Ascending aorta (tissue), 2 donors: Measurements from ENCODE around the gene MRTO4. TPM values are rescaled to one million over a fixed set of nuclear protein-coding genes. Genes with fewer than 3 reads are reported as not detected.
"Not testable (repeated sequence)": the region's sequence is repeated elsewhere in the genome, so short reads cannot be mapped to it uniquely, and the experiment has no call there.

Experiments used
- DNase-seq, 2 donors: peaks; one replicate each; pipeline ENCODE4 v3.0.0-alpha.2; 2019; ENCODE audit warnings: low spot score in 2 of 2
- H3K27ac ChIP-seq, 2 donors: fragments of 200-600 bp; sonication (generic); one replicate each; pipeline ENCODE4 v1.5.1; 2016 to 2017; ENCODE audit warnings: mild to moderate bottlenecking in 1 of 2
- H3K27me3 ChIP-seq: fragments of 200-600 bp; sonication (generic); one replicate; pipeline ENCODE4 v1.5.1; 2017
- H3K36me3 ChIP-seq, 2 donors: fragments of 200-600 bp; sonication (generic); one replicate each; pipeline ENCODE4 v1.5.1; 2016
- H3K4me1 ChIP-seq, 2 donors: fragments of 200-600 bp; sonication (generic); one replicate each; pipeline ENCODE4 v1.5.1; 2016 to 2017; ENCODE audit warnings: mild to moderate bottlenecking in 1 of 2
- H3K4me3 ChIP-seq, 2 donors: fragments of 200-600 bp; sonication (generic); one replicate each; pipeline ENCODE4 v1.5.1; 2016 to 2017; ENCODE audit warnings: mild to moderate bottlenecking in 1 of 2
- H3K9me3 ChIP-seq, 2 donors: fragments of 200-600 bp; sonication (generic); one replicate each; pipeline ENCODE4 v1.5.1; 2016
- CTCF ChIP-seq, 3 experiments: fragments of 200-600 bp in 2 of 3; fragments of 450-650 bp in 1 of 3; sonication (generic) in 2 of 3; IDR thresholded peaks; one replicate each; pipeline ENCODE4 v1.5.1; 2016 to 2019; ENCODE audit warnings: antibody characterized with exemption in 3 of 3, mild to moderate bottlenecking in 1 of 3, moderate library complexity in 1 of 3
- intact Hi-C: fragments of 100-400 bp; cut with DNase I; formaldehyde crosslinking; loops from one replicate; pipeline ENCODE4 v1.15.1; 2023
- total RNA-seq: library from RNA; depleted of rRNA; stranded (reverse); fragments of >200 nt; gene quantifications from one replicate; pipeline ENCODE4 v1.1.0, GENCODE V29; 2016

The MRTO4 gene
- total RNA-seq, 1 donor from 2014 or later, result 13.4 TPM

GRCh38 chr1:19254416-19254815 is 2.8 kb downstream of the MRTO4 start:
- Histone ChIP-seq H3K27me3 (no peaks in the 10 kb centered on the region), H3K4me3 (no peak overlapping the region), H3K9me3 (no peaks in the 10 kb centered on the region), H3K4me1 (peaks cover 9 to 26% of the 10 kb centered on the region in 2 donors), H3K27ac (no peak overlapping the region), H3K36me3 (peaks cover 23 to 41% of the 10 kb centered on the region in 2 donors)
- intact Hi-C loops, result loop anchor here (5.0 kb wide), 1 partner anchor 398 kb away; no protein-coding TSS in a partner anchor
- no peak for TF ChIP-seq CTCF (IDR thresholded peaks at IDR 0.05)
- no peak for DNase-seq

GRCh38 chr1:19255288-19255687 is 3.7 kb downstream of the MRTO4 start:
- Histone ChIP-seq H3K27me3 (no peaks in the 10 kb centered on the region), H3K9me3 (no peaks in the 10 kb centered on the region), H3K36me3 (peaks cover 32 to 50% of the 10 kb centered on the region in 2 donors), H3K4me1 (peaks cover 9 to 18% of the 10 kb centered on the region in 2 donors), H3K27ac (no peak overlapping the region), H3K4me3 (no peak overlapping the region)
- TF ChIP-seq CTCF (IDR thresholded peaks at IDR 0.05), result no peak
- intact Hi-C loops, result no loop called here
- no peak for DNase-seq

GRCh38 chr1:19256301-19256700 is 4.7 kb downstream of the MRTO4 start:
- intact Hi-C loops, result not testable (repeated sequence)

GRCh38 chr1:19257178-19257914 is 5.7 kb downstream of the MRTO4 start:
- no peaks in the 10 kb centered on the region for H3K9me3 ChIP-seq
- DNase-seq, result no peak
- H3K4me3 ChIP-seq, result no peak overlapping the region
- peaks cover 36 to 54% of the 10 kb centered on the region in 2 donors for H3K36me3 ChIP-seq
- no peak overlapping the region for H3K27ac ChIP-seq
- no peak for TF ChIP-seq CTCF (IDR thresholded peaks at IDR 0.05)
- peaks cover 3 to 10% of the 10 kb centered on the region in 2 donors for H3K4me1 ChIP-seq
- H3K27me3 ChIP-seq, result no peaks in the 10 kb centered on the region
- intact Hi-C loops, result no loop called here

More at GRCh38 chr1:19256301-19256700, 4.7 kb downstream of the MRTO4 start:
- Histone ChIP-seq H3K36me3 (peaks cover 36 to 54% of the 10 kb centered on the region in 2 donors), H3K4me1 (peaks cover 9 to 13% of the 10 kb centered on the region in 2 donors)
- not testable (repeated sequence) for H3K9me3 ChIP-seq, H3K27me3 ChIP-seq, H3K27ac ChIP-seq, DNase-seq, H3K4me3 ChIP-seq

GRCh38 chr1:19258353-19258752 is 6.7 kb downstream of the MRTO4 start:
- TF ChIP-seq CTCF (IDR thresholded peaks at IDR 0.05), result no peak
- no peaks in the 10 kb centered on the region for H3K27me3 ChIP-seq
- H3K4me3 ChIP-seq, result no peak overlapping the region
- no peaks in the 10 kb centered on the region for H3K9me3 ChIP-seq
- H3K36me3 ChIP-seq, result peaks cover 36 to 54% of the 10 kb centered on the region in 2 donors
- intact Hi-C loops, result no loop called here
- no peak for DNase-seq
- H3K27ac ChIP-seq, result no peak overlapping the region
- no peaks in the 10 kb centered on the region for H3K4me1 ChIP-seq

GRCh38 chr1:19260211-19261138 is 8.9 kb downstream of the MRTO4 start:
- H3K27me3 ChIP-seq, result no peaks in the 10 kb centered on the region
- no peak overlapping the region for H3K4me3 ChIP-seq
- H3K9me3 ChIP-seq, result no peaks in the 10 kb centered on the region
- no peak overlapping the region for H3K27ac ChIP-seq
- TF ChIP-seq CTCF (IDR thresholded peaks at IDR 0.05), result no peak
- intact Hi-C loops, result no loop called here
- DNase-seq, result no peak
- H3K36me3 ChIP-seq, result peaks cover 36 to 51% of the 10 kb centered on the region in 2 donors
- no peaks in the 10 kb centered on the region for H3K4me1 ChIP-seq
